ENCODE data around the gene P2RX2. TPM values are rescaled to one million over a fixed set of nuclear protein-coding genes. Genes with fewer than 3 reads are reported as not detected.

The P2RX2 gene
- total and polyA plus RNA-seq, 4 donors, result not detected

DNA sequence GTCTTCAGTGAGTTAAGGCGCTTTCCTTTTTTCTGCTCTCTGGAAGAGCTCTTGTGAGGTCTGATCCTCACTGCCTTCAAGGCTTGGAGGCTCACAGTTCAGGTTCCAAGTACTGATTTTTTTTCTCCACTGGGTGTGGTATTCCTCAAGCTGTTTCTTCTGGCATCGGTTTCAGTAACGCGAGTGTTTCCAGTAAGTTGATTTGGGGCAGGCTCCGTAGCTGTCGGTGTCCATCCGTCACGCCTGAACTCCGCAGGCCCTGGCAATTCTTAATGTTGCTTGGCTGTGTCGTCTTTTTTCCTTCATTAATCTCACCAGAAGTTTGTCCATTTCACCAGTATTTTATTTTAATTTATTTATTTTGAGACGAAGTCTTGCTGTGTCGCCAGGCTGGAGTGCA lies 38.8 kb upstream of the P2RX2 start:
- H3K27ac ChIP-seq (ENCODE audit: low read depth in 1 of 2, low read length in 2 of 2), result no peak overlapping the region
- H3K4me3 ChIP-seq (ENCODE audit: low read depth in 1 of 3, low read length in 3 of 3), result no peak overlapping the region
- H3K36me3 ChIP-seq (ENCODE audit: control insufficient read depth in 4 of 4, insufficient read depth in 3 of 4, low read depth in 1 of 4, low read length in 3 of 4), result peaks cover 6 to 45% (median 9%) of the 10 kb centered on the region in 4 donors
- H3K9ac ChIP-seq (ENCODE audit: low read depth in 1 of 2, low read length in 2 of 2), result no peak overlapping the region
- 93% methylated on average over 12 of the region's 12 CpGs for WGBS
- no peak for TF ChIP-seq HNF4A (conservative IDR thresholded peaks at IDR 0.05)
- TF ChIP-seq FOXA1 (IDR thresholded peaks at IDR 0.05), result no peak
- TF ChIP-seq, protein P1, sequence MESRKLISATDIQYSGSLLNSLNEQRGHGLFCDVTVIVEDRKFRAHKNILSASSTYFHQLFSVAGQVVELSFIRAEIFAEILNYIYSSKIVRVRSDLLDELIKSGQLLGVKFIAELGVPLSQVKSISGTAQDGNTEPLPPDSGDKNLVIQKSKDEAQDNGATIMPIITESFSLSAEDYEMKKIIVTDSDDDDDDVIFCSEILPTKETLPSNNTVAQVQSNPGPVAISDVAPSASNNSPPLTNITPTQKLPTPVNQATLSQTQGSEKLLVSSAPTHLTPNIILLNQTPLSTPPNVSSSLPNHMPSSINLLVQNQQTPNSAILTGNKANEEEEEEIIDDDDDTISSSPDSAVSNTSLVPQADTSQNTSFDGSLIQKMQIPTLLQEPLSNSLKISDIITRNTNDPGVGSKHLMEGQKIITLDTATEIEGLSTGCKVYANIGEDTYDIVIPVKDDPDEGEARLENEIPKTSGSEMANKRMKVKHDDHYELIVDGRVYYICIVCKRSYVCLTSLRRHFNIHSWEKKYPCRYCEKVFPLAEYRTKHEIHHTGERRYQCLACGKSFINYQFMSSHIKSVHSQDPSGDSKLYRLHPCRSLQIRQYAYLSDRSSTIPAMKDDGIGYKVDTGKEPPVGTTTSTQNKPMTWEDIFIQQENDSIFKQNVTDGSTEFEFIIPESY (IDR thresholded peaks at IDR 0.05), result no peak
- TF ChIP-seq, protein P2, sequence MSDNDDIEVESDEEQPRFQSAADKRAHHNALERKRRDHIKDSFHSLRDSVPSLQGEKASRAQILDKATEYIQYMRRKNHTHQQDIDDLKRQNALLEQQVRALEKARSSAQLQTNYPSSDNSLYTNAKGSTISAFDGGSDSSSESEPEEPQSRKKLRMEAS (IDR thresholded peaks at IDR 0.05), result no peak
- TF ChIP-seq, protein P3, sequence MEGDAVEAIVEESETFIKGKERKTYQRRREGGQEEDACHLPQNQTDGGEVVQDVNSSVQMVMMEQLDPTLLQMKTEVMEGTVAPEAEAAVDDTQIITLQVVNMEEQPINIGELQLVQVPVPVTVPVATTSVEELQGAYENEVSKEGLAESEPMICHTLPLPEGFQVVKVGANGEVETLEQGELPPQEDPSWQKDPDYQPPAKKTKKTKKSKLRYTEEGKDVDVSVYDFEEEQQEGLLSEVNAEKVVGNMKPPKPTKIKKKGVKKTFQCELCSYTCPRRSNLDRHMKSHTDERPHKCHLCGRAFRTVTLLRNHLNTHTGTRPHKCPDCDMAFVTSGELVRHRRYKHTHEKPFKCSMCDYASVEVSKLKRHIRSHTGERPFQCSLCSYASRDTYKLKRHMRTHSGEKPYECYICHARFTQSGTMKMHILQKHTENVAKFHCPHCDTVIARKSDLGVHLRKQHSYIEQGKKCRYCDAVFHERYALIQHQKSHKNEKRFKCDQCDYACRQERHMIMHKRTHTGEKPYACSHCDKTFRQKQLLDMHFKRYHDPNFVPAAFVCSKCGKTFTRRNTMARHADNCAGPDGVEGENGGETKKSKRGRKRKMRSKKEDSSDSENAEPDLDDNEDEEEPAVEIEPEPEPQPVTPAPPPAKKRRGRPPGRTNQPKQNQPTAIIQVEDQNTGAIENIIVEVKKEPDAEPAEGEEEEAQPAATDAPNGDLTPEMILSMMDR (IDR thresholded peaks at IDR 0.05; ENCODE audit: low read depth, low read length, missing input control), result no peak
- TF ChIP-seq YY1 (IDR thresholded peaks at IDR 0.05), result no peak
- no peak for TF ChIP-seq HNF4G (IDR thresholded peaks at IDR 0.05)
- no peaks in the 10 kb centered on the region for H3K4me1 ChIP-seq (ENCODE audit: control insufficient read depth in 4 of 4, insufficient read depth in 4 of 4, low read length in 3 of 4)
- DNase-seq (ENCODE audit: low spot score), result no peak
- H3K27me3 ChIP-seq (ENCODE audit: control insufficient read depth in 4 of 4, insufficient read depth in 4 of 4, low read length in 3 of 4), result no peaks in the 10 kb centered on the region
- no peaks in the 10 kb centered on the region for H3K9me3 ChIP-seq (ENCODE audit: control insufficient read depth in 4 of 4, low read length in 3 of 4)

DNA sequence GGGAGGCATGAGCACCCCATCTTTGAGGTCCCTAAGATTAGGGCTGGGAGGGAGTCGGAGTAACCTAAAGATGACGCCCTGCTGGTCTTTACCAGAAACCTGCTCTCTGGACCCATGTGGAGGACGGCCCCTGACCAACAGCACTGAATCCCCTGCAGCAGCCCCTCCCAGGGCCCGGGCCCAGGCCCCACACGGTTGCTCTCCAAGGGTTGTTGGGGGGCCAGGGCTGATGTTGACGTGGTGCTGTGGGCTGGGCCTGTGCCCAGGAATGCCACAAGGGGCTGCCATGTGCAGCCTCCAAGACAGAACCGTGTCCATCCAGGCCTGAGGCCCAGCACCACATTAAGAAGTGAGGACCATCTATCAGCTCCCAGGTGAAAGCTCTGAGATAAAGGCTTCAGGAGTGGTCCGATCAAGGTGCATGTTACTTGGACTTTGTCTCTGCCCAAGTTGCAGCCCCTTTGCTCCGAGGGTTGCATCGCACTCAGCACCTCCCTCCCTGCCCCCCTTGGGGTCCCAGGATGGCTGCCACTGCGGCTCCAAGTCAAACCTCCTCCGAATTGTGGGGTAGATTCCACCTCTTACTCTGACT lies 37.8 kb upstream of the P2RX2 start:
- Histone ChIP-seq H3K27ac (ENCODE audit: low read depth in 1 of 2, low read length in 2 of 2) (no peak overlapping the region), H3K27me3 (ENCODE audit: control insufficient read depth in 4 of 4, insufficient read depth in 4 of 4, low read length in 3 of 4) (no peaks in the 10 kb centered on the region), H3K36me3 (ENCODE audit: control insufficient read depth in 4 of 4, insufficient read depth in 3 of 4, low read depth in 1 of 4, low read length in 3 of 4) (peaks cover 4 to 42% (median 8%) of the 10 kb centered on the region in 4 donors), H3K4me1 (ENCODE audit: control insufficient read depth in 4 of 4, insufficient read depth in 4 of 4, low read length in 3 of 4) (no peaks in the 10 kb centered on the region), H3K9me3 (ENCODE audit: control insufficient read depth in 4 of 4, low read length in 3 of 4) (no peaks in the 10 kb centered on the region), H3K9ac (ENCODE audit: low read depth in 1 of 2, low read length in 2 of 2) (no peak overlapping the region), H3K4me3 (ENCODE audit: low read depth in 1 of 3, low read length in 3 of 3) (no peak overlapping the region)
- no peak for TF ChIP-seq RXRA (IDR thresholded peaks at IDR 0.05)
- no peak for TF ChIP-seq HNF4A (conservative IDR thresholded peaks at IDR 0.05)
- TF ChIP-seq, protein P4, sequence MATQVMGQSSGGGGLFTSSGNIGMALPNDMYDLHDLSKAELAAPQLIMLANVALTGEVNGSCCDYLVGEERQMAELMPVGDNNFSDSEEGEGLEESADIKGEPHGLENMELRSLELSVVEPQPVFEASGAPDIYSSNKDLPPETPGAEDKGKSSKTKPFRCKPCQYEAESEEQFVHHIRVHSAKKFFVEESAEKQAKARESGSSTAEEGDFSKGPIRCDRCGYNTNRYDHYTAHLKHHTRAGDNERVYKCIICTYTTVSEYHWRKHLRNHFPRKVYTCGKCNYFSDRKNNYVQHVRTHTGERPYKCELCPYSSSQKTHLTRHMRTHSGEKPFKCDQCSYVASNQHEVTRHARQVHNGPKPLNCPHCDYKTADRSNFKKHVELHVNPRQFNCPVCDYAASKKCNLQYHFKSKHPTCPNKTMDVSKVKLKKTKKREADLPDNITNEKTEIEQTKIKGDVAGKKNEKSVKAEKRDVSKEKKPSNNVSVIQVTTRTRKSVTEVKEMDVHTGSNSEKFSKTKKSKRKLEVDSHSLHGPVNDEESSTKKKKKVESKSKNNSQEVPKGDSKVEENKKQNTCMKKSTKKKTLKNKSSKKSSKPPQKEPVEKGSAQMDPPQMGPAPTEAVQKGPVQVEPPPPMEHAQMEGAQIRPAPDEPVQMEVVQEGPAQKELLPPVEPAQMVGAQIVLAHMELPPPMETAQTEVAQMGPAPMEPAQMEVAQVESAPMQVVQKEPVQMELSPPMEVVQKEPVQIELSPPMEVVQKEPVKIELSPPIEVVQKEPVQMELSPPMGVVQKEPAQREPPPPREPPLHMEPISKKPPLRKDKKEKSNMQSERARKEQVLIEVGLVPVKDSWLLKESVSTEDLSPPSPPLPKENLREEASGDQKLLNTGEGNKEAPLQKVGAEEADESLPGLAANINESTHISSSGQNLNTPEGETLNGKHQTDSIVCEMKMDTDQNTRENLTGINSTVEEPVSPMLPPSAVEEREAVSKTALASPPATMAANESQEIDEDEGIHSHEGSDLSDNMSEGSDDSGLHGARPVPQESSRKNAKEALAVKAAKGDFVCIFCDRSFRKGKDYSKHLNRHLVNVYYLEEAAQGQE (IDR thresholded peaks at IDR 0.05), result no peak
- TF ChIP-seq, protein P3 (IDR thresholded peaks at IDR 0.05; ENCODE audit: low read depth, low read length, missing input control), result no peak
- DNase-seq (ENCODE audit: low spot score), result no peak
- 95% methylated on average over 12 of the region's 12 CpGs for WGBS

Data from liver (tissue), 9 donors.